Measurements from ENCODE around the gene IL3RA.
"Not testable (repeated sequence)": the region's sequence is repeated elsewhere in the genome, so short reads cannot be mapped to it uniquely, and the experiment has no call there.

IL3RA gene

DNA sequence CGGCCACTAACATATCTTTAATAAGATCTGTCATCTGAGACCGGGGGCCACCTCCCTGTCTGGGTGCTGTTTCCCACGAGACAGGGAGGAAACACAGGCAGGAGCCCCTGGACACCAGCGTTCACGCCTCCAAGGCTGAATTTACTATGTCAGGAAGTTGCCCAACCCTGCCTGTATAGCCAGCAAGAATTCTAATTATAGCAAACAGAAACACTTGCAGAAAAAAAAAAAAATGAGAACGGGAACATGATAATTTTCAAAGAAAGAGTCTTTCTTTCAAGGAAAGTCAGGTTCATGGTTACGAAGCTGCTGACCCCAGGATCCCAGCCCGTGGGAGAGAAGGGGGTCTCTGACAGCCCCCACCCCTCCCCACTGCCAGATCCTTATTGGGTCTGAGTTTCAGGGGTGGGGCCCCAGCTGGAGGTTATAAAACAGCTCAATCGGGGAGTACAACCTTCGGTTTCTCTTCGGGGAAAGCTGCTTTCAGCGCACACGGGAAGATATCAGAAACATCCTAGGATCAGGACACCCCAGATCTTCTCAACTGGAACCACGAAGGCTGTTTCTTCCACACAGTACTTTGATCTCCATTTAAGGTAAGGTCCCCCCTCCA, at the start of gene IL3RA:
Gene IL3RA (plus strand): TSS at position 455 of the 613 bp plus-strand sequence. CDS start 4,981 bp downstream, outside the sequence.
- DNase-seq (ENCODE audit: low spot score): peak; percentile 44

DNA sequence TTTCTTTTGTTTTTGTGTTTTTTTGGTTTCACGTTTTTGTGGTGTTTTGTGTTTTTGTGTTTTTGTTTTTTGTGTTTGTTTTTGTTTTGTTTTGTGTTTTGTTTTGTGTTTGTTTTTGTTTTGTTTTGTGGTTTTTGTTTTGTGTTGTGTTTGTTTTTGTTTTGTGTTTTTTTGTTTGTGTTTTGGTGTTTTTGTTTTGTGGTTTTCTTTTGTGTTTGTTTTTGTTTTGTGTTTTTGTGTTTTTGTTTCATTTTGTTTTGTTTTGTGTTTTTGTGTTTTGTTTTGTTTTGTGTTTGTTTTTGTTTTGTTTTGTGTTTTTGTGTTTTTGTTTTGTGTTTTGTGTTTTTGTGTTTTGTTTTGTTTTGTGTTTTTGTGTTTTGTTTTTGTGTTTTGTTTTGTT, 47.0 kb upstream of the IL3RA start:
- DNase-seq (ENCODE audit: low spot score): no peak

DNA sequence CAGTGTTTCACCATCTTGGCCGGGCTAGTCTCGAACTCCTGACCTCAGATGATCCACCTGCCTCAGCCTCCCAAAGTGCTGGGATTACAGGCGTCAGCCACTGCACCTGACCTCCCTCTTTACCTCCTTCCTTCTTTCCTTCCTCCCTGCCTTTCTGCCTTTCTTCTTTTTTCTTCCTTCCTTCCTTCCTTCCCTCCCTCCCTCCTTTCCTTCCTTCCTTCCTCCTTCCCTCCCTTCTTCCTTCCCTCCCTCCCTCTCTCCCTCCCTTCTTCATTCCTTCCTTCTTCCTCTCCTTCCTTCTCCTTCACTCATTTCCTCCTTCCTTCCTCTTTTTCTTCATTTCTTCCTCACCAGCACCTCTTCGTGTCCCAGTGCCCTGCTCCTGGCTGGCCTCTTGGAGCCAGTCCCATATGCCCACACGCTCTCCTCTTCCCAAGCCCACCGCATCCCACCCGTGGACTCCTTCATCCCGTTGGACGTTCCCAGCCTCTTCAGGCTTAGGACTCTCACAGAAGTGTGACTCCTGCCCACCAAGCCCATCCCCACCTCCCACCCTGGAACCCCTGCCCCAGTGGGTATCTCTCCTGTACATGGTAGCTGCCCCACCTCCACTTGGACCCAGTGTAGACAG, 45.4 kb upstream of the IL3RA start:
- DNase-seq (ENCODE audit: low spot score): no peak

DNA sequence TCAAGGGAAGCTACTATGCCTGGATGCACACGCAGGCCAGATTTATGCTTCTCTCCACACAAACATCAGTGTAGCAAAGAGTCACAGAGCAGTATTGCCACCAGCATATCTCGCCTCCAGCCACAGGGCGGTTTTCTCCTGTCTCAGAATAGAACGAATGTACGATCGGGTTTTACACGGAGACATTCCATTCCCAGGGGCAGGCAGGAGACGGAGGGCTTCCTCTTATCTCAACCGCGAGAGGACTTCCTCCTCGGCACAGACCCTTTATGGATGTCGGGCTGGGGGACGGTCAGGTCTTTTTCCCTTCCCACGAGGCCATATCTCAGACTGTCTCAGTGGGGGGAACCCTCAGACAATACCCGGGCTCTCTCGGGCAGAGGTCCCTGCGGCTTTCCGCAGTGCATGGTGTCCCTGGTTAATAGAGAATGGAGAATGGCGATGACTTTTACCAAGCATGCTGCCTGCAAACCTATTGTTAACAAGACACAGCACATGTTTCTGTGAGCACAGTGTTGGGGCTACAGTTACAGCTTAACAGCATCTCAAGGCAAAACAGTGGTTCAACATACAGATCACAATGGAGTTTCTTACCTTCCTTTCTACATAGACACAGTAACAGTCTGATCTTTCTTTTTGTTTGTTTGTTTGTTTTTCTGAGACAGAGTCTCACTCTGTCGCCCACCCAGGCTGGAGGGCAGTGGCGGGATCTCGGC, 43.9 kb upstream of the IL3RA start:
- DNase-seq (ENCODE audit: low spot score): no peak

DNA sequence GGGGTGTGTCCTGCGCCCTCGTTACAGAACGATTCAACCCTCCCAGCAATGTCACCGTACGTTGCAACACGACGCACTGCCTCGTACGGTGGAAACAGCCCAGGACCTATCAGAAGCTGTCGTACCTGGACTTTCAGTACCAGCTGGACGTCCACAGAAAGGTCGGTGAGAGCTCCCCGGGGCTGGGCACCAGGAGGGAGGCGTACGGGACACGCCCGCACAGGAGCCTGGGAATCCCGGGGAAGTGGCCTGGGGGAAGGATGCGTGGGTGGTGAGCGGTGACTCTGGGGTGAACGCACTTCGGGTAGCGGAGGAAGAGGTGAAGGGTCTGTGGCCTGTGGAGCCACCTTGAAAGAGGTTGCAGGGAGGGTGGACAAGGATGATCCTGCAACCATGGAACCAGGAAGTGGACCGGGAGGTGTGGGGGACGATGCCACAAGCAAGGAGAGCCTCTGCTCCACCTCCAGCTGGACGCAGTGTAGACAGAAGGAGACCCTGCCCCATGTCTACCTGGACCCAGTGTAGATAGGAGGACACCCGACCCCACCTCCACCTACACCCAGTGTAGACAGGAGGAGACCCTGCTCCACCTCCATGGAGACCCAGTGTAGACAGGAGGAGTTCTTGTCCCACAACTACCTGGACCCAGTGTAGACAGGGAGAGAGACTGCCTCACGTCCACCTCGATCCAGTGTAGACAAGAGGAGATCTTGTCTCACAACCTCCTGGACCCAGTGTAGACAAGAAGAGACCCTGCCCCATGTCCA, 42.1 kb upstream of the IL3RA start:
- no peak for DNase-seq (ENCODE audit: low spot score)

DNA sequence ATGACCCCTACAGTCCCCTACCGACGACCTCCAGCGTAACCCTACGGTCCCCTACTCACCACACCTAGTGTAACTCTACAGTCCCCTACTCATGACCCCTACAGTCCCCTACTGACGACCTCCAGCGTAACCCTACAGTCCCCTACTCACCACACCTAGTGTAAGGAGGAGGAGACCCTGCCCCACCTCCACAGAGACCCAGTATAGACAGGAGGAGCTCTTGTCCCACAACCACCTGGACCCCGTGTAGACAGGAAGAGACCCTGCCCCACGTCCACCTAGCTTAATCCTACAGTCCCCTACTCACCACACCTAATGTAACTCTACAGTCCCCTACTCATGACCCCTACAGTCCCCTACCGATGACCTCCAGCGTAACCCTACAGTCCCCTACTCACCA, 41.0 kb upstream of the IL3RA start:
- no peak for DNase-seq (ENCODE audit: low spot score)

DNA sequence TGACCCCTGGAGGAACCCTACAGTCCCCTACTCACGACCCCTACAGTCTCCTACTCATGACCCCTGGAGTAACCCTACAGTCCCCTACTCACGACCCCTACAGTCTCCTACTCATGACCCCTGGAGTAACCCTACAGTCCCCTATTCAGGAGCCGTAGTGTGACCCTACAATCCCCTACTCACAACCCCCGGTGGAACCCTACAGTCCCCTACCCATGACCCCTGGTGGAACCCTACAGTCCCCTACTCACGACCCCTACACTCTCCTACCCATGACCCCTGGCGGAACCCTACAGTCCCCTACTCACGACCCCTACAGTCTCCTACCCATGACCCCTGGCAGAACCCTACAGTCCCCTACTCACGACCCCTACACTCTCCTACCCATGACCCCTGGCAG, 39.0 kb upstream of the IL3RA start:
- DNase-seq (ENCODE audit: low spot score): not testable (repeated sequence)

DNA sequence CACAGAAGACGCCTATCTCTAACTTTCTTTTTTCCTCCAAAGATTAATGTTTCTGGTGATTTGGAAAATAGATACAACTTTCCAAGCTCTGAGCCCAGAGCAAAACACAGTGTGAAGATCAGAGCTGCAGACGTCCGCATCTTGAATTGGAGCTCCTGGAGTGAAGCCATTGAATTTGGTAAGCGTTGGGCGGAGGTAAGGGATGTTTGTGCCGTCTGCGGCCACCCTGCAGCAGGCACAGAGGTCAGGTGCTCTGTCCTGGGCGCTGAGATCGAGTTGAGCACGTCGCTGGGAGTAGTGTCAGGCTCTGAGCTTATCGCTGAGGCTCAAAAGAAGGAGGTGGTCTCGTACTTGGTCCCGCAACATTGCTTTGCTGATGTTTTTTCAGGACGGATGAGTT, 36.1 kb upstream of the IL3RA start:
- DNase-seq (ENCODE audit: low spot score): no peak

DNA sequence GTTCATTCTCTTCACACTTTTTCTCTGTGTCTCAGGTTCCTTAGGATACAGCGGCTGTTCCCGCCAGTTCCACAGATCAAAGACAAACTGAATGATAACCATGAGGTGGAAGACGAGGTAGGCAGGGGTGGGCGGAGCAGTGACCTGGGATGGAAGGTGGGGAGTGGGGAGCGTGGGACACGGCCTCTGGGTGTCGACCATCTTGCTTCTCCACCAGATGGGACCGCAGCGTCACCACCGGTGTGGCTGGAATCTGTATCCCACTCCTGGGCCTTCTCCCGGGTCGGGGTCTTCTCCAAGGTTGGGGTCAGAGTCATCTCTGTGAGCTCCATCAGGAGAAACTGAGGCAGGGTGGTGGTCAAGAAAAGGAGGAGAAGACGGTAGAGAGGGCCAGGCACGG, 31.2 kb upstream of the IL3RA start:
- DNase-seq (ENCODE audit: low spot score): no peak

DNA sequence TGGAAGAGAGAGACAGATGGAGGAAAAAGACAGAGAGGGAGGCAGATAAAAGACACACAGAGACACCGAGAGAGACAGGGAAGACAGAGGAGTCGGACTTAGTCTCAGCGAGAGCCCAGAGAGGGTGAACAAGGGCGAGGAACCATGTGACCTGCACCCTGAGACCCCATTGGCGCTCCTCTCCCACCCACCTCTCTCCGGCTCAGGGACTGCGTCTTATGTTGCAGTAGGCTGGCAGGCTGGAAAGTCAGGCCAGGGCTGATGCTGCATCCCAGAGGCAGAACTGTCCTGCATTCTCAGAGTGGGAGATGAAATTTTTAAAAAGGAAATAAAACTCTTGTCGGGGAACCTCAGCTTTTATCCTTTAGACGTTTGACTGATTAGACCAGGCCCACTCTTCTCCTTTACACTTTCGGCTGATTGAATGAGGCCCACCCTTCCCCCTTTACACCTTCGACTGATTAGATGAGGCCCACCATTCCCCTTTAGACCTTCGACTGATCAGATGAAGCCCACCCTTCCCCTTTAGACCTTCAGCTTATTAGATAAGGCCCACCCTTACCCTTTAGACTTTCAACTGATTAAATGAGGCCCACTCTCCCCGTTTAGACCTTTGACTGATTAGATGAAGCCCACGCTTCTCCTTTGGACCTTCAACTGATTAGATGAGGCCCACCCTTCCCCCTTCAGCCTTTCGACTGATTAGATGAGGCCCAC, 29.5 kb upstream of the IL3RA start:
- DNase-seq (ENCODE audit: low spot score): no peak

DNA sequence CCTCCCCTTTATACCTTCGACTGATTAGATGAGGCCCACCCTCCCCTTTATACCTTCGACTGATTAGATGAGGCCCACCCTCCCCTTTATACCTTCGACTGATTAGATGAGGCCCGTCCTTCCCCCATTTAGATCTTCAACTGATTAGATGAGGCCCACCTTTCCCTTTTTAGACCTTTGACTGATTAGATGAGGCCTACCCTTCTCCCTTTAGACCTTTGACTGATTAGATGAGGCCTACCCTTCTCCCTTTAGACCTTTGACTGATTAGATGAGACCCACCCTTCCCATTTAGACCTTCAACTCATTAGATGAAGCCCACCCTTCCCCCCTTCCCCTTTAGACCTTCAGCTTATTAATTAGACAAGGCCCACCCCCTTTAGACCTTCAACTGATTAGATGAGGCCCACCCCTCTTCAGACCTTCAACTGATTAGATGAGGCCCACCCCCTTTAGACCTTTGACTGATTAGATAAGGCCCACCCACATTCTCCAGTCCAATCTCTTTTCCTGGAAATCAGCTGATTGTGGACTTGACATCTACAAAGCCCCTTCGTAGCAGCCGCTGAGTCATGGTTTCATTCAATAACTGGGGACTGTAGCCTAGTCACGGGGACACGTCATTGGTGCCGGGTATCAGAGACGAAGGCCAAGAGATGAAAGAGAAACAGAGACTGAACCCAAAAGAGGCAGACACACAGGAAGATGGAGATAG, 28.8 kb upstream of the IL3RA start:
- DNase-seq (ENCODE audit: low spot score): no peak

DNA sequence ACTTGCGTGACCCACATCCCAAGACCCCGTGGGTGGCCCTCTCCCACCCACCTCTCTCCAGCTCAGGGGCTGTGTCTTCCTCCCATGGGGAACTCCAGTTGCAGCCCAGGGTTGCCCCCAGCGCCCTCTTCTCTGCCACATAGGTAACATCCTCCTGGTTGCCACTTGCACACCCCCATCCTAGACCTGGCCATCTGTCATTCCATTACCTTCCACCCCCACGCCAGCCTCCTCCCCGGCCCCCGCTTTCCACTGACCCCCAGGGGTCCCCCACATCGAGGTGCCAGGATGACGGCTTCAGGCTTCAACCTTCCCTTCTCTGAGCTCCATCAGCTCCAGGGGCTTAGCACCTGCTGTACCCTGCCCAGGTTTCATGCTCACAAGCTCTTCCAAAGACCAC, 28.1 kb upstream of the IL3RA start:
- no peak for DNase-seq (ENCODE audit: low spot score)

DNA sequence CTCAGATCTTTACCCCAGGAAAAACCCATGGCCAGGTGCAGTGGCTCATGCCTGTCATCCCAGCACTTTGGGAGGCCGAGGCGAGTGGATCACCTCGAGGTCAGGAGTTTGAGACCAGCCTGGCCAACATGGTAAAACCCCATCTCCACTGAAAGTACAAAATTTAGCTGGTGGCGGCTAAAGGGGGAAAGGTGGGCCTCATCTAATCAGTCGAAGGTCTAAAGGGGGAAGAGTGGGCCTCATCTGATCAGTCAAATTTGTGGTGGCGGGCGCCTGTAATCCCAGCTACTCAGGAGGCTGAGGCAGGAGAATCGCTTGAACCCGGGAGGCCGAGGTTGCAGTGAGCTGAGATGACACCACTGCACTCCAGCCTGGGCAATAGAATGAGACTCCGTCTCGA, 27.7 kb upstream of the IL3RA start:
- not testable (repeated sequence) for DNase-seq (ENCODE audit: low spot score)

DNA sequence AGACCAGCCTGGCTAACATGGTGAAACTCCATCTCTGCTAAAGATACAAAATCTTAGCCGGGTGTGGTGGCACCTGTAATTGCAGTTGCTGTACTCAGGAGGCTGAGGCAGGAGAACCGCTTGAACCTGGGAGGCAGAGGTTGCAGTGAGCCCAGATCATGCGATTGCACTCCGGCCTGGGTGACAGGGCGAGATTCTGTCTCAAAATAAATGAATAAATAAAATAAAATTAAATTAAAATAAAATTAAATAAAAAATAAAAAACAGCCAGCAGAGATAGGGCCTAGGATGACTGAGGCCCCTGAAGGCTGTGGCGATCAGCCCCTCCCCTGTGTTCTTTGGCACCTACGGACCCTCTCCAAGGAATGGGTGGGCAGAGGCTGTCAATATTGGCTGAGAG, 22.8 kb upstream of the IL3RA start:
- DNase-seq (ENCODE audit: low spot score): no peak

DNA sequence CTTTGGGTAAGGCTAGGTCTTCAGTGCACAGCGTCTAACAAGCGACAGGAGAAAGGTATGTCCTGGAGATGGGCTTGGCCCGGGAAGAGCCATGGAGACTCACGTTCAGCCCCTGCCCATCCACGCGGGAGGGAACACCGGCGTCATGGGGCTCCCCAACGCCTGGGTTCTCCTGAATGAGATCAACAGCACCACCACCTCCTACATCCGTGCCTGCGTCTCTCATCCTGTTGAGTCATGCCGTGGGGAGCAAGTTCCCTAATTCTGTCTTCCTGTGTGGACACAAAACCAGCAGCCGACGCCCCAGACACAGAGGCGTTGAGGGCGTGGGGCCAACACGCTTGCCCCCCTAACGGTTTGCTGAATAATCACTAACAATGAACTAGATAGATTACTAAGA, 20.1 kb upstream of the IL3RA start:
- no peak for DNase-seq (ENCODE audit: low spot score)

DNA sequence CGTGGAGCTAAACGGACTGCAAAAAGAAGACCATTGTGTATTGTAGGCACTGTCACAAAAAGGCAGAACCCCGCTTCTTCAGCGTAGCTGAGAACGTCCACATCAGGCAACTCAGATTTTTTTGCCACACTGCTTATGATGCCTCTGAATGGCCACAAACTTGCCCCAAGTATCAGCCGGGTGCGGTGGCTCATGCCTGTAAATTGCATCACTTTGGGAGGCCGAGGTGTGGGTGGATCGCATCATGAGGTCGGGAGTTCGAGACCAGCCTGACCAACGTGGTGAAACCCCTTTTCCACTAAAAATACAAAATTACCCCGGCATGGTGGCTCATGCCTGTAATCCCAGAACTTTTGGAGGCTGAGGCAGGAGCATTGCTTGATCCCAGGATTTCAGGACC, 14.9 kb upstream of the IL3RA start:
- no peak for DNase-seq (ENCODE audit: low spot score)

DNA sequence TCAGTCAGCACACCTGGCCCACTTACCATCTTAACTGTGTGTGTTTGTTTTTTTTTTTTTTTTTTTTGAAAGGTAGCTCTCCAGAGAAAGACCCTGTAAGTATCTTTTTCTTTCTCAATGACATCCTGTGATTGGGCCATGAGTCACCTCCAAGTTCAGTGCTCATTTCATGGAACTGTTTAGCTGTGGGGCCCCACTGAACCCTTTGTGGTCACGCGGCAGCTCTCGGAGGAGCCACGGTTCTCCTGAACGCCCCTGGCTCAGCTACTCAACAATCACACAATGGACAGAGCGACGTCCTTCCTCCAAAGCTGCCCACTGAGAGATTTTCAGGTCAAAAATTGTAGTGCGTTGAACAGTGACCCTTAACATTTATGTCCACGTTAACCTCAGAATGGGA, 14.2 kb upstream of the IL3RA start:
- DNase-seq (ENCODE audit: low spot score): no peak

DNA sequence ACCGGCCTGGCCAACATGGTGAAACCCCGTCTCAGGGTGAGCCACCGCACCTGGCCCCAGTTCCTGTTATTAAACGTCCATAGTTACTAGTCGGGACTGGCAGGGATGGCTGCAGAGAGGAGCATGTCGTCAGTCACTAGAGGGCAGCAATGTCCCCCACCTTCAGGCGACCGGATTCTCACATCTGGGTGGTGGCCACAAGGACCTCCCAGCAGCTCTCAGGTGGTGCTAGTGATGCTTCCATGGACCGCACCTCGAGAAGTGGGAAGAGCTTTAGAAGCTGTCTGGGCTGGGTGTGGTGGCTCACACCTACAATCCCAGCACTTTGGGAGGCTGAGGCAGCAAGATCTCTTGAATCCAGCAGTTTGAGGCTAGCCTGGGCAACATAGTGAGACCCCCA, 13.3 kb upstream of the IL3RA start:
- peak; percentile 49 for DNase-seq (ENCODE audit: low spot score)

DNA sequence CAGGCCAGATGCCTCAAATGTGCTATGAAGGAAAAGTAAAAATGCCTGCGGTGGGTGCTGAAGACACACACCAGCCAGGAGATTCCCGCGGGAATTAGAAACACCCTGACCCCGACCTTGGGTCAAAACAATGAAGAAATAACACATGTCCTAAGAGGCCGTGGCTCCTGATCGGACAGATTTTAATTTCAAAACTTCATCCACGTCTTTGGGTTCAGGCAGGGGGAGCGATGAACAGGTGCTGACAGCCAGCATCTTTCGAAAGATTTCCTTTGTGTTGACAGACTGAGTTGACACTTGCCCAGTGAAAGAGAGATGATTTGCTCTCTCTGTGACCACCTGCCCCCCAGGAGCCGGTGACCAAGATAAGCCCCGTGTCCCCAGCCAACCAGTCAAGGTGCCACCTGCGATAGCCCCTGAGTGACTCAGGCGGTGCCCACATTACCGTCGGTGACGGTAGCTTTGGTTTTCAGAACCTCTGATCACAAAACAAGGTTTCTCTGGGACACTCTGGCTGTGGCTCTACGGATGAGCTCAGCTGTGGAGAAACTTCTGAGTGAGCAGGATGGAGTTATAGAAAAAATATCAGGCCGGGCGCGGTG, 11.0 kb upstream of the IL3RA start:
- DNase-seq (ENCODE audit: low spot score): no peak

DNA sequence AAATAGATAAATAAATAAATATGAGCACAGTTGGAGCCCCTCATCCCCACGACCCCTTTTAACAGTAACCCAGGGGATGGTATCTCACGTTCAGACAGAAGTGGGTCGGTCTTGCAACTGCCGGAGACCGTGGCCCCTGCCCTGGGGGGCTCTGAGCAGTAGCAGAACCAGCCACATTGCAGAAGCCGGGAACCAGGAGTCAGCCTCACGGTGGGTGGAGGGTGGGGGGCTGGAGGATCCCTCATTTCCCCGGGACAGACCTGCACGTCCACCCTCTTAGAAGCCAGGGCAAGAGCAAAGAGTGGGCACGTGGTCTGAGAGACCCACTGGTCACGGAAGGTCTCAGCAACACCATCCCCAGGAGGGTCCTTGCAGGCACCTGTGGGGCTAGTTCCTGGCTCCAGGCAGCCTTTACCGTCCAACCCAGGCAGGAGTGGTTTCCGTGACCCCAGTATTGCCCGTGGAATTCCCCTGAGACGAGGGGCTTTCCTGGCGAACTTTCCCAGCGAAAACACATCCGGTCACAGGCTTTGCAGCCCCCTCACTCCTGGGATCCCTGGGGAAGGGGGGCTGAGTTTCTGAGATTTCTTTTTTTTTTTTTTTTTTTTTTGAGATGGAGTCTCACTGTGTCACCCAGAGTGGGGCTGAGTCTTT, 8.8 kb upstream of the IL3RA start:
- no peak for DNase-seq (ENCODE audit: low spot score)

DNA sequence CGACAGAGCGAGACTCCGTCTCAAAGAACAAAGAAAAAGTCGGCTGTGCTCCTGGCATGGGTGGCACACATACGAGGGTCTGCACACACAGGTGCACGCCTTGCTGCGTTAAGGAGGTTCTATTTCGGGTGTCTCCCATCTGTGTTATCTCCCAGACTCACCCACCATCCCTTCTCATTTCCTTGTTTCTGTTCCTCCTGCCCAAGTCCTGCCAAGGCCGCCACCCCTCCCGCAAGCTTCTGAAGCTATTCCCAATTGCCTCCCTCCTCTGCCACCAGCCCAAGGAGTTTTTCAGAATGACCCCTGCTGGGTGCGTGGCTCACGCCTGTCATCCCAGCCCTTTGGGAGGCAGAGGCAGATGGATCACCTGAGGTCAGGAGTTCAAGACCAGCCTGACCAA, 6.0 kb upstream of the IL3RA start:
- no peak for DNase-seq (ENCODE audit: low spot score)

Data from AG20443 (cell line).